ENCODE data around the gene DPY19L3. TPM values are rescaled to one million over a fixed set of nuclear protein-coding genes. Genes with fewer than 3 reads are reported as not detected.
"Not testable (repeated sequence)": the region's sequence is repeated elsewhere in the genome, so short reads cannot be mapped to it uniquely, and the experiment has no call there.

The DPY19L3 gene
- total RNA-seq, 2 donors from 2014 or later: 17.3 to 21.0 TPM

- no peaks in the 10 kb centered on the region for H3K9me3 Mint-ChIP-seq
- no peak overlapping the region for H3K4me3 Mint-ChIP-seq
- no peaks in the 10 kb centered on the region for H3K36me3 Mint-ChIP-seq (ENCODE audit: insufficient read depth in 2 of 2)
- no peaks in the 10 kb centered on the region for H3K4me1 Mint-ChIP-seq (ENCODE audit: low read depth)
- ATAC-seq (replicated peaks in 1 of 2): no peak
- DNase-seq: no peak
- no peaks in the 10 kb centered on the region for H3K27me3 Mint-ChIP-seq (ENCODE audit: low read depth)
- H3K27ac Mint-ChIP-seq: no peak overlapping the region
Measured at GRCh38 chr19:32427536-32427935, 22.0 kb downstream of the DPY19L3 start.

- DNase-seq: no peak
- no peaks in the 10 kb centered on the region for H3K9me3 Mint-ChIP-seq
- no peak for ATAC-seq (replicated peaks in 1 of 2)
- no peaks in the 10 kb centered on the region for H3K4me1 Mint-ChIP-seq (ENCODE audit: low read depth)
- no peak overlapping the region for H3K27ac Mint-ChIP-seq
- H3K27me3 Mint-ChIP-seq (ENCODE audit: low read depth): no peaks in the 10 kb centered on the region
- no peak overlapping the region for H3K4me3 Mint-ChIP-seq
- H3K36me3 Mint-ChIP-seq (ENCODE audit: insufficient read depth in 2 of 2): peaks cover 2 to 4% of the 10 kb centered on the region in 2 donors
Measured at GRCh38 chr19:32436692-32437091, 31.1 kb downstream of the DPY19L3 start.

GRCh38 chr19:32437096-32437495 lies 31.5 kb downstream of the DPY19L3 start:
- H3K9me3 Mint-ChIP-seq: no peaks in the 10 kb centered on the region
- H3K4me1 Mint-ChIP-seq (ENCODE audit: low read depth): no peaks in the 10 kb centered on the region
- ATAC-seq (replicated peaks in 1 of 2): no peak
- H3K4me3 Mint-ChIP-seq: no peak overlapping the region
- H3K36me3 Mint-ChIP-seq (ENCODE audit: insufficient read depth in 2 of 2): peaks cover 2 to 4% of the 10 kb centered on the region in 2 donors
- H3K27ac Mint-ChIP-seq: no peak overlapping the region
- no peaks in the 10 kb centered on the region for H3K27me3 Mint-ChIP-seq (ENCODE audit: low read depth)
- DNase-seq: no peak

- Mint-ChIP-seq H3K27ac (no peak overlapping the region), H3K36me3 (ENCODE audit: insufficient read depth in 2 of 2) (peaks cover 2 to 4% of the 10 kb centered on the region in 2 donors), H3K4me3 (no peak overlapping the region), H3K27me3 (ENCODE audit: low read depth) (no peaks in the 10 kb centered on the region), H3K9me3 (no peaks in the 10 kb centered on the region), H3K4me1 (ENCODE audit: low read depth) (no peaks in the 10 kb centered on the region)
- ATAC-seq (replicated peaks in 1 of 2): no peak
- no peak for DNase-seq
Measured at GRCh38 chr19:32438751-32439150, 33.2 kb downstream of the DPY19L3 start.

GRCh38 chr19:32442650-32443049 lies 37.1 kb downstream of the DPY19L3 start:
- no peak for ATAC-seq (replicated peaks in 1 of 2)
- H3K4me1 Mint-ChIP-seq (ENCODE audit: low read depth): no peaks in the 10 kb centered on the region
- H3K4me3 Mint-ChIP-seq: no peak overlapping the region
- no peak overlapping the region for H3K27ac Mint-ChIP-seq
- H3K27me3 Mint-ChIP-seq (ENCODE audit: low read depth): no peaks in the 10 kb centered on the region
- DNase-seq: no peak
- H3K9me3 Mint-ChIP-seq: no peaks in the 10 kb centered on the region
- H3K36me3 Mint-ChIP-seq (ENCODE audit: insufficient read depth in 2 of 2): peaks cover 2 to 8% of the 10 kb centered on the region in 2 donors

GRCh38 chr19:32447534-32447933 lies 42.0 kb downstream of the DPY19L3 start:
- not testable (repeated sequence) for H3K27ac Mint-ChIP-seq

GRCh38 chr19:32448026-32448425 lies 42.5 kb downstream of the DPY19L3 start:
- Mint-ChIP-seq H3K9me3 (no peaks in the 10 kb centered on the region), H3K36me3 (ENCODE audit: insufficient read depth in 2 of 2) (peaks cover 2 to 4% of the 10 kb centered on the region in 2 donors), H3K4me3 (no peak overlapping the region), H3K27me3 (ENCODE audit: low read depth) (no peaks in the 10 kb centered on the region), H3K4me1 (ENCODE audit: low read depth) (peaks cover 9% of the 10 kb centered on the region), H3K27ac (no peak overlapping the region)
- DNase-seq: no peak
- ATAC-seq (replicated peaks in 1 of 2): no peak

More at GRCh38 chr19:32447534-32447933, 42.0 kb downstream of the DPY19L3 start:
- not testable (repeated sequence) for ATAC-seq (replicated peaks in 1 of 2); H3K9me3 Mint-ChIP-seq; H3K27me3 Mint-ChIP-seq (ENCODE audit: low read depth); H3K4me1 Mint-ChIP-seq (ENCODE audit: low read depth); H3K36me3 Mint-ChIP-seq (ENCODE audit: insufficient read depth in 2 of 2); H3K4me3 Mint-ChIP-seq; DNase-seq

GRCh38 chr19:32450217-32450616 lies 44.6 kb downstream of the DPY19L3 start:
- DNase-seq (no peak), ATAC-seq (replicated peaks in 1 of 2) (peak in 1 of 2 donors; percentile 91)
- Mint-ChIP-seq H3K9me3 (no peaks in the 10 kb centered on the region), H3K27me3 (ENCODE audit: low read depth) (no peaks in the 10 kb centered on the region), H3K36me3 (ENCODE audit: insufficient read depth in 2 of 2) (peaks cover 0 to 2% of the 10 kb centered on the region in 2 donors), H3K4me3 (peak overlapping the region in 1 of 2 donors; percentile 12), H3K4me1 (ENCODE audit: low read depth) (peaks cover 9% of the 10 kb centered on the region), H3K27ac (no peak overlapping the region)

GRCh38 chr19:32453736-32454135 lies 48.2 kb downstream of the DPY19L3 start:
- Mint-ChIP-seq H3K27ac (no peak overlapping the region), H3K36me3 (ENCODE audit: insufficient read depth in 2 of 2) (no peaks in the 10 kb centered on the region), H3K4me3 (no peak overlapping the region), H3K27me3 (ENCODE audit: low read depth) (no peaks in the 10 kb centered on the region), H3K9me3 (no peaks in the 10 kb centered on the region), H3K4me1 (ENCODE audit: low read depth) (peaks cover 14% of the 10 kb centered on the region)
- DNase-seq (no peak), ATAC-seq (replicated peaks in 1 of 2) (no peak)

- Mint-ChIP-seq H3K4me1 (ENCODE audit: low read depth) (peaks cover 13% of the 10 kb centered on the region), H3K9me3 (no peaks in the 10 kb centered on the region), H3K27ac (no peak overlapping the region), H3K27me3 (ENCODE audit: low read depth) (no peaks in the 10 kb centered on the region), H3K4me3 (no peak overlapping the region), H3K36me3 (ENCODE audit: insufficient read depth in 2 of 2) (no peaks in the 10 kb centered on the region)
- DNase-seq (no peak), ATAC-seq (replicated peaks in 1 of 2) (no peak)
Measured at GRCh38 chr19:32456406-32456805, 50.8 kb downstream of the DPY19L3 start.

GRCh38 chr19:32457571-32458158 lies 52.1 kb downstream of the DPY19L3 start:
- ATAC-seq (replicated peaks in 1 of 2): no peak
- no peak overlapping the region for H3K4me3 Mint-ChIP-seq
- peaks cover 13% of the 10 kb centered on the region for H3K4me1 Mint-ChIP-seq (ENCODE audit: low read depth)
- H3K36me3 Mint-ChIP-seq (ENCODE audit: insufficient read depth in 2 of 2): no peaks in the 10 kb centered on the region
- H3K9me3 Mint-ChIP-seq: no peaks in the 10 kb centered on the region
- no peak overlapping the region for H3K27ac Mint-ChIP-seq
- no peak for DNase-seq
- no peaks in the 10 kb centered on the region for H3K27me3 Mint-ChIP-seq (ENCODE audit: low read depth)

GRCh38 chr19:32458500-32459123 lies 53.0 kb downstream of the DPY19L3 start:
- Mint-ChIP-seq H3K4me1 (ENCODE audit: low read depth) (peaks cover 13% of the 10 kb centered on the region), H3K27ac (peak overlapping the region; percentile 86), H3K27me3 (ENCODE audit: low read depth) (no peaks in the 10 kb centered on the region), H3K9me3 (no peaks in the 10 kb centered on the region), H3K36me3 (ENCODE audit: insufficient read depth in 2 of 2) (no peaks in the 10 kb centered on the region), H3K4me3 (peak overlapping the region in 1 of 2 donors; percentile 57)
- DNase-seq (no peak), ATAC-seq (replicated peaks in 1 of 2) (peak in 1 of 2 donors; percentile 26)

- DNase-seq (no peak), ATAC-seq (replicated peaks in 1 of 2) (no peak)
- Mint-ChIP-seq H3K4me1 (ENCODE audit: low read depth) (peaks cover 13% of the 10 kb centered on the region), H3K36me3 (ENCODE audit: insufficient read depth in 2 of 2) (no peaks in the 10 kb centered on the region), H3K9me3 (no peaks in the 10 kb centered on the region), H3K27me3 (ENCODE audit: low read depth) (no peaks in the 10 kb centered on the region), H3K4me3 (peak overlapping the region in 1 of 2 donors; percentile 57), H3K27ac (peak overlapping the region; percentile 86)
Measured at GRCh38 chr19:32459204-32459865, 53.8 kb downstream of the DPY19L3 start.
